Upper lobe of right lung (tissue), 1 donor: ENCODE results near the gene DMWD. TPM values are rescaled to one million over a fixed set of nuclear protein-coding genes. Genes with fewer than 3 reads are reported as not detected.

Experiments used
- ATAC-seq: fragments of 200-7000 bp; cut with Tn5 transposase; one replicate; pipeline ENCODE4 v1.9.1; 2020; ENCODE audit warnings: mild to moderate bottlenecking, moderate library complexity
- DNase-seq: peaks from one replicate; pipeline ENCODE4 v3.0.0-alpha.2; 2020
- H3K27ac ChIP-seq: fragments of 200-600 bp; one replicate; pipeline ENCODE4 v1.8.0; 2022
- H3K27me3 ChIP-seq: fragments of 200-600 bp; one replicate; pipeline ENCODE4 v1.8.0; 2022; ENCODE audit warnings: mild to moderate bottlenecking
- H3K36me3 ChIP-seq: fragments of 200-600 bp; one replicate; pipeline ENCODE4 v1.8.0; 2022
- H3K4me1 ChIP-seq: fragments of 200-600 bp; one replicate; pipeline ENCODE4 v1.8.0; 2022
- H3K4me3 ChIP-seq: fragments of 200-600 bp; one replicate; pipeline ENCODE4 v1.8.0; 2022; ENCODE audit warnings: mild to moderate bottlenecking
- H3K9me3 ChIP-seq: fragments of 200-600 bp; one replicate; pipeline ENCODE4 v1.8.0; 2022
- intact Hi-C: fragments of 100-400 bp; cut with DNase I; formaldehyde crosslinking; loops from one replicate; pipeline ENCODE4 v1.11.0; 2022
- total RNA-seq: library from RNA; stranded (reverse); fragmentation: NEBNext Ultra II Directional; extraction: Animal tissue kit (Norgen Biotek cat#: 25700); gene quantifications from one replicate; pipeline ENCODE4 v1.2.1, GENCODE V29; 2021
- TF ChIP-seq, protein P1 (sequence below): fragments of 200-600 bp; IDR thresholded peaks from one replicate; pipeline ENCODE4 v1.8.0; 2022; ENCODE audit warnings: antibody characterized with exemption
- donor health status: DM: no; HTN: yes; CAD: no; lungs with severe emphysema.

Gene DMWD
- total RNA-seq, 1 donor from 2014 or later = 58.7 TPM

- H3K4me1 ChIP-seq = peaks cover 22% of the 10 kb centered on the region
- ATAC-seq (no peak), DNase-seq (no peak)
- peaks cover 15% of the 10 kb centered on the region for H3K36me3 ChIP-seq
- peak overlapping the region; percentile 56 for H3K4me3 ChIP-seq
- H3K9me3 ChIP-seq = no peaks in the 10 kb centered on the region
- TF ChIP-seq, protein P1, sequence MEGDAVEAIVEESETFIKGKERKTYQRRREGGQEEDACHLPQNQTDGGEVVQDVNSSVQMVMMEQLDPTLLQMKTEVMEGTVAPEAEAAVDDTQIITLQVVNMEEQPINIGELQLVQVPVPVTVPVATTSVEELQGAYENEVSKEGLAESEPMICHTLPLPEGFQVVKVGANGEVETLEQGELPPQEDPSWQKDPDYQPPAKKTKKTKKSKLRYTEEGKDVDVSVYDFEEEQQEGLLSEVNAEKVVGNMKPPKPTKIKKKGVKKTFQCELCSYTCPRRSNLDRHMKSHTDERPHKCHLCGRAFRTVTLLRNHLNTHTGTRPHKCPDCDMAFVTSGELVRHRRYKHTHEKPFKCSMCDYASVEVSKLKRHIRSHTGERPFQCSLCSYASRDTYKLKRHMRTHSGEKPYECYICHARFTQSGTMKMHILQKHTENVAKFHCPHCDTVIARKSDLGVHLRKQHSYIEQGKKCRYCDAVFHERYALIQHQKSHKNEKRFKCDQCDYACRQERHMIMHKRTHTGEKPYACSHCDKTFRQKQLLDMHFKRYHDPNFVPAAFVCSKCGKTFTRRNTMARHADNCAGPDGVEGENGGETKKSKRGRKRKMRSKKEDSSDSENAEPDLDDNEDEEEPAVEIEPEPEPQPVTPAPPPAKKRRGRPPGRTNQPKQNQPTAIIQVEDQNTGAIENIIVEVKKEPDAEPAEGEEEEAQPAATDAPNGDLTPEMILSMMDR = no peak
- no peaks in the 10 kb centered on the region for H3K27me3 ChIP-seq
- H3K27ac ChIP-seq = peak overlapping the region; percentile 73
- intact Hi-C loops = no loop called here
Observed at GRCh38 chr19:45780448-45781213, 12.0 kb downstream of the DMWD start.

- no peaks in the 10 kb centered on the region for H3K27me3 ChIP-seq
- H3K4me3 ChIP-seq = peak overlapping the region; percentile 56
- TF ChIP-seq, protein P1 = no peak
- intact Hi-C loops = no loop called here
- H3K36me3 ChIP-seq = peaks cover 15% of the 10 kb centered on the region
- no peaks in the 10 kb centered on the region for H3K9me3 ChIP-seq
- H3K27ac ChIP-seq = no peak overlapping the region
- peaks cover 22% of the 10 kb centered on the region for H3K4me1 ChIP-seq
- ATAC-seq = no peak
- DNase-seq = no peak
Observed at GRCh38 chr19:45780146-45780447, 12.5 kb downstream of the DMWD start.

- Histone ChIP-seq H3K4me3 (peak overlapping the region; percentile 31), H3K27me3 (no peaks in the 10 kb centered on the region), H3K4me1 (peaks cover 22% of the 10 kb centered on the region), H3K27ac (no peak overlapping the region), H3K36me3 (peaks cover 15% of the 10 kb centered on the region), H3K9me3 (no peaks in the 10 kb centered on the region)
- ATAC-seq = peak; percentile 91
- intact Hi-C loops = no loop called here
- DNase-seq = peak; percentile 94
- TF ChIP-seq, protein P1 = peak; percentile 60
Observed at GRCh38 chr19:45779231-45780145, 13.2 kb downstream of the DMWD start.

DNA sequence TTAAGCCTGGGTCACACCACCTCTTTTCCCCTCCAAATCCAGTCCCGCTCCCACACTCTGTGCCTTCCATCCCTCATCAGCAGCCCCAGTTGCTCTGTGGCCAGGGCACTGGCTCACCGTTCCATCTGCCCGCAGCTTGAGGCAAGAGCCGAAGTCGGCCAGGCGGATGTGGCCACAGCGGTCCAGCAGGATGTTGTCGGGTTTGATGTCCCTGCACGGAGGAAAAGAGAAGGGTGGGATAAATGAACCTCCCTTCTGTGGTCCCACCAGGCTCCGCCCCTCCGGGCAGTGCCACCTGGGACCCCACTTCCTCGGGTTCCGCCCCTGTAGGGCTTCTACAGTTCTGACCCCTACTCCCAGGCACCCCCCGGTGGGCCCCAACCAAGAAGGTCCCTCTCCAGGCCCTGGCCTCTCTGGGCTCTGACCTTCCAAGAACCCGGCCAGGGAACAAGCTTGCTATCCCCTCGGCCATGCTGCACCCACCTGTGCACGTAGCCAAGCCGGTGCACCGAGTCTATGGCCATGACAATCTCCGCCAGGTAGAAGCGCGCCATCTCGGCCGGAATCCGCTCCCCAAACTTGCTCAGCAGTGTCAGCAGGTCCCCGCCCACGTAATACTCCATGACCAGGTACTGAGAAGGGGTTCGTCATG lies 14.5 kb downstream of the DMWD start:
- no peak for DNase-seq
- Histone ChIP-seq H3K36me3 (peaks cover 15% of the 10 kb centered on the region), H3K27me3 (no peaks in the 10 kb centered on the region), H3K4me1 (peaks cover 22% of the 10 kb centered on the region), H3K4me3 (no peak overlapping the region), H3K9me3 (no peaks in the 10 kb centered on the region), H3K27ac (no peak overlapping the region)
- TF ChIP-seq, protein P1 = no peak
- ATAC-seq = no peak
- intact Hi-C loops = no loop called here

DNA sequence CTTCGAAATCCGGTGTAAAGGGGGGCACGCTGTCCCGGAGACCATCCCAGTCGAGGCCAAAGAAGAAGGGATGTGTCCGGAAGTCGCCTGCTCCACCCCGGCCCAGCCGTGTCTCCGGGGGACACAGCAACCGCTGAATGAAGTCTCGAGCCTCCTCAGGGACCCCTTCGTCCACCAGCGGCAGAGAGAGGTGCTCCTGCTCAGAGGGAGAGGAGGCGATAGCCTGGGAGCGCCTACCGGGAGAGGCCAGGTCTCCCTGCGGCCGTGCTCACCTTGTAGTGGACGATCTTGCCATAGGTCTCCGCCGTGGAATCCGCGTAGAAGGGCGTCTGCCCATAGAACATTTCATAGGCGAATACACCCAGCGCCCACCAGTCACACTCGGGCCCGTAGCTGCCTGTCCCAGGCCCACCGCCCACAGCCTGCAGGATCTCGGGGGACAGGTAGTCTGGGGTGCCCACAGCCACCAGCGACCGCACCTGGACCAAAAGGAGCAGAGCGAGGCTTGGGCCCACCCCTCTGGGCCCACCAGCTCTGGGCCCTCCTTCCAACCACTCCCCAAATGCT lies 15.2 kb downstream of the DMWD start:
- H3K27ac ChIP-seq = no peak overlapping the region
- H3K36me3 ChIP-seq = peaks cover 15% of the 10 kb centered on the region
- H3K4me3 ChIP-seq = no peak overlapping the region
- H3K9me3 ChIP-seq = no peaks in the 10 kb centered on the region
- DNase-seq = no peak
- intact Hi-C loops = no loop called here
- ATAC-seq = no peak
- peaks cover 22% of the 10 kb centered on the region for H3K4me1 ChIP-seq
- no peaks in the 10 kb centered on the region for H3K27me3 ChIP-seq
- TF ChIP-seq, protein P1 = no peak
